CD4-positive, alpha-beta T cell treated with Interleukin-10 for 1 hour (primary cell): ENCODE measurements around the gene PCDH12.

ENCODE experiments used
- DNase-seq: peaks from one replicate; pipeline ENCODE4 v3.0.0-alpha.2; 2020

The PCDH12 gene

GRCh38 chr5:141906517-141906916, 51.5 kb downstream of the PCDH12 start:
- DNase-seq: no peak

GRCh38 chr5:141904551-141904950, 53.5 kb downstream of the PCDH12 start:
- no peak for DNase-seq

- no peak for DNase-seq
These were observed 54.7 kb downstream of the PCDH12 start for GRCh38 chr5:141903261-141903660.

GRCh38 chr5:141902015-141902814, 55.8 kb downstream of the PCDH12 start:
- DNase-seq: no peak

DNA sequence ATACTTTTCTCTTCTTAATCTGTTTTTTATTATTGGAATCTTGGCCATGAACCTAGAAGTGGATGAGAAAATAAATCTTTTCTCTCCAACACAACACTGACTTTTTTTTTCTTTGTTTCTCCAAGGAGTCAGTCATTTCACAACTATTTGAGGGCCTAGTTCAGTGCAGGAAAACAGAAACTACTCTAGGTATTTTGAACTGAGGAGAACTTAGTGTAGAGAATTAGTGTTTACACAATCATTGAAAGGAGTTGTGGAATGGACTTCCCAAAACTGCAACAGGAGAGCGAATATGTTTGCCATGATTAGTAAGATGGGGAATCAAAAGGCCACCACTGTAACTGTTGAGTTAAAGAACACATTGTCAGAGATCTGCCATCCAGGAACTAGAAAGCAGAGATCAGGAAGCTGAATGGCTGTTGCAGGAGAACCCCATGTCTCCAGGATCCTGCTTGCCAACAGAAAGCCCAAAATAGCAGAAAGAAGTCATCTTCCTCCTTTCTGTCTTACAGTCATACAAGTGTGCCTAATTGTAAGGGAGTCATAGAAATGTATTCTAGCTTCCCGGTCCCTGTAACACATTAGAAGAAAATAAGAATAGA, 59.5 kb downstream of the PCDH12 start:
- no peak for DNase-seq

GRCh38 chr5:141897425-141897824, 60.6 kb downstream of the PCDH12 start:
- no peak for DNase-seq
